Cardiac fibroblast (primary cell): ENCODE results near the gene AGBL4.

ENCODE experiments used
- DNase-seq, 2 donors: peaks; one replicate each; pipeline versions ENCODE4 v3.0.0 to v3.0.0-alpha.2; 2010; ENCODE audit warnings: low read depth in 2 of 2
- H3K4me3 ChIP-seq, 2 donors: replicated peaks in 1 of 2; 1 replicate in 1 of 2; 2 replicates in 1 of 2; pipeline ENCODE4 v1.5.1; 2011; ENCODE audit warnings: low read depth in 2 of 2, low read length in 2 of 2, mild to moderate bottlenecking in 2 of 2, moderate library complexity in 1 of 2
- TF ChIP-seq, protein P1 (sequence below): IDR thresholded peaks from one replicate; pipeline ENCODE4 v1.5.1; 2011; ENCODE audit warnings: low read depth, mild to moderate bottlenecking, low read length, inconsistent platforms

AGBL4 gene

GRCh38 chr1:48793863-48794262, 1229.9 kb downstream of the AGBL4 start:
- no peak for DNase-seq
- no peak overlapping the region for H3K4me3 ChIP-seq
- TF ChIP-seq, protein P1, sequence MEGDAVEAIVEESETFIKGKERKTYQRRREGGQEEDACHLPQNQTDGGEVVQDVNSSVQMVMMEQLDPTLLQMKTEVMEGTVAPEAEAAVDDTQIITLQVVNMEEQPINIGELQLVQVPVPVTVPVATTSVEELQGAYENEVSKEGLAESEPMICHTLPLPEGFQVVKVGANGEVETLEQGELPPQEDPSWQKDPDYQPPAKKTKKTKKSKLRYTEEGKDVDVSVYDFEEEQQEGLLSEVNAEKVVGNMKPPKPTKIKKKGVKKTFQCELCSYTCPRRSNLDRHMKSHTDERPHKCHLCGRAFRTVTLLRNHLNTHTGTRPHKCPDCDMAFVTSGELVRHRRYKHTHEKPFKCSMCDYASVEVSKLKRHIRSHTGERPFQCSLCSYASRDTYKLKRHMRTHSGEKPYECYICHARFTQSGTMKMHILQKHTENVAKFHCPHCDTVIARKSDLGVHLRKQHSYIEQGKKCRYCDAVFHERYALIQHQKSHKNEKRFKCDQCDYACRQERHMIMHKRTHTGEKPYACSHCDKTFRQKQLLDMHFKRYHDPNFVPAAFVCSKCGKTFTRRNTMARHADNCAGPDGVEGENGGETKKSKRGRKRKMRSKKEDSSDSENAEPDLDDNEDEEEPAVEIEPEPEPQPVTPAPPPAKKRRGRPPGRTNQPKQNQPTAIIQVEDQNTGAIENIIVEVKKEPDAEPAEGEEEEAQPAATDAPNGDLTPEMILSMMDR: no peak

- no peak for DNase-seq
- H3K4me3 ChIP-seq: no peak overlapping the region
- TF ChIP-seq, protein P1: no peak
Observed at GRCh38 chr1:48792961-48793360, 1230.8 kb downstream of the AGBL4 start.

GRCh38 chr1:48790397-48790796, 1233.4 kb downstream of the AGBL4 start:
- H3K4me3 ChIP-seq: no peak overlapping the region
- TF ChIP-seq, protein P1: no peak
- no peak for DNase-seq

GRCh38 chr1:48789903-48790302, 1233.9 kb downstream of the AGBL4 start:
- TF ChIP-seq, protein P1: no peak
- no peak overlapping the region for H3K4me3 ChIP-seq
- no peak for DNase-seq

- no peak overlapping the region for H3K4me3 ChIP-seq
- TF ChIP-seq, protein P1: no peak
- no peak for DNase-seq
Observed at GRCh38 chr1:48785869-48786268, 1237.9 kb downstream of the AGBL4 start.

DNA sequence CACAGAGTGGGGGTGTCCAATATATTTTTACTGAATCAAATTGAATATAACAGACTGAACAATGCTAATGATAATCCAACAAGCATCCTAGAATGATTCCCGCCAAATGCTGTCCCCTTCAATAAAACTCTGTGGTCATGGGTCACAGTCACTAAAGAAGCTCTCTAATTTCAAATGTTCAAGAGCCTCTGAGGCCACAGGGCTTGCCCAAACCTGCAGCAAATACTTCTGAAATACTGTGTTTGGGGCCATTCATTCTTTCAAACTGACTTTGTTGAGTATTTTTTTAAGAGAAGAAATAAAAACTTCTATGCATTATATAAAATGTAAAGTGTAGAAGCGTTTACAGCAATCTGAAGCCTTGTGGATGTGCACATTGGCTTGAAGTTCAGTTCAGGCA, 1239.5 kb downstream of the AGBL4 start:
- no peak for DNase-seq
- no peak overlapping the region for H3K4me3 ChIP-seq
- TF ChIP-seq, protein P1: no peak

DNA sequence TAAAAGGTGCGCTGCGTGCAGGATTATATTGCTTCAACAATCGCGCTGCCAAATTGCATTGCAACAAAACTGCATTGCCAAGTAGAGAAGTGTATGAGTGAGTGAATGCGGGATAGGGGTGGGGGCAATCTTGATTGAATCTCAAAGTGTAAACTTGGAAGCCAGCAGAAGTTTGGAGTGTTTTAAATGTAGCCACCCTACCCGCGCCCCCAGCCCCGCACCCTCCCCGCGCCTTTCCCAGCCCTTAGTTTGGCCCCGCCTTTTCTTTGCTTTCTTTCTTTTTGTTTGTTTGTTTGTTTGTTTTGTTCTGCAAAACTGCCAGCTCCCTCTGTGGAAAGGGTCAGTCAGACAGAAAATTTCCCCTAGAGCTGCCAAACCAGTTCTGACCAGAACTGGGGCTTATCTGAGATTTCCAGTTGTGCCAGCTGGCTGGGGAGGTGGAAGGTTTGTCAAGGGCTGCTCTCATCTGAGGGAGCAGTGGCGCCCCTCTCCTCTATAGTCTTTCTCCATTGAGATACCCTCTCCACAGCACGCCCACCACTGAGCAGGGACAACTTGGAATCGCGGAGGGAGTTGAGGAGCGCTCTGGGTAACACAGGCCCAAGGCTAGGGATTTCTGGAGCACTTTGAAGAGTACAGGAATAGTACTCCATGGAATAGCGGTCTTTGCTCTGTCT, 1246.4 kb downstream of the AGBL4 start:
- peak overlapping the region in 1 of 2 donors; percentile 43 for H3K4me3 ChIP-seq
- TF ChIP-seq, protein P1: no peak
- no peak for DNase-seq
